K562 (cell line): Measurements from ENCODE around the gene PINK1.

Source experiments
- KLF10 ChIP-seq: fragments of 250-450 bp; sonication (Bioruptor Pico); IDR thresholded peaks from 2 replicates; pipeline ENCODE4 v1.6.1; 2021; ENCODE audit warnings: matching md5 sums
- RAD21 ChIP-seq, 2 experiments: fragments of 250-450 bp in 1 of 2; fragments of 450-650 bp in 1 of 2; sonication (Bioruptor Pico) in 1 of 2; formaldehyde crosslinking in 1 of 2; IDR thresholded peaks in 1 of 2; conservative IDR thresholded peaks in 1 of 2; 2 replicates each; pipeline versions ENCODE4 v1.4.0 to v1.8.0; 2020 to 2022; ENCODE audit warnings: mild to moderate bottlenecking in 2 of 2, moderate library complexity in 1 of 2
- TF ChIP-seq, protein P1 (sequence below): sonication (generic); formaldehyde crosslinking; IDR thresholded peaks from 2 replicates; pipeline ENCODE4 v1.9.0; 2022; ENCODE audit warnings: mild to moderate bottlenecking, missing genetic modification reagents

DNA sequence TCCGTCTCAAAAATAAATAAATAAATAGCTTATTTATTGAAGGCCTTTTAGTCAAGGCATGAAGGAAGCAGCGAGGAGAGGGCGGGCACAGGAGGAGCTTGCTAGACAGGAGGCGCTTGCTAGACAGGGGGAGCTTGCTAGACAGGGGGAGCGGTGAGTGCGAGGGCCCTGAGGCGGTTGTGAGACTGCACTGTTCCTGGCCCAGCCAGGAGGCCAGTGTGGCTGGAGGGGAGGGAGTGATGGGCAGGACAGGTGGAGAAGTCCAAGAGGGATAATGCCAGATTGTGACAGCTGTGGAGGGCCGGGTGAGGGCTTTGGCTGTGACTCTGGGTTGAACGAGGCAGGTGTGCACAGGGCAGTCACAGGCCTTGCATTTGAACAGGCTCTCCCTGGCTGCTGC, 66.3 kb downstream of the PINK1 start:
- TF ChIP-seq, protein P1, sequence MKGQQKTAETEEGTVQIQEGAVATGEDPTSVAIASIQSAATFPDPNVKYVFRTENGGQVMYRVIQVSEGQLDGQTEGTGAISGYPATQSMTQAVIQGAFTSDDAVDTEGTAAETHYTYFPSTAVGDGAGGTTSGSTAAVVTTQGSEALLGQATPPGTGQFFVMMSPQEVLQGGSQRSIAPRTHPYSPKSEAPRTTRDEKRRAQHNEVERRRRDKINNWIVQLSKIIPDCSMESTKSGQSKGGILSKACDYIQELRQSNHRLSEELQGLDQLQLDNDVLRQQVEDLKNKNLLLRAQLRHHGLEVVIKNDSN (CRISPR knock-in tag): no peak
- TF ChIP-seq RAD21 (CRISPR knock-in tag; conservative IDR thresholded peaks at IDR 0.05 in 1 of 2, IDR thresholded peaks at IDR 0.05 in 1 of 2) (no peak), KLF10 (CRISPR knock-in tag) (no peak)
